SH-SY5Y (cell line): ENCODE measurements around the gene TAF10.

Experiments used
- GATA2 ChIP-seq: IDR thresholded peaks from 2 replicates; pipeline ENCODE4 v1.6.1; 2011; ENCODE audit warnings: mild to moderate bottlenecking, low read depth, low read length
- GATA3 ChIP-seq: IDR thresholded peaks from 2 replicates; pipeline ENCODE4 v1.6.1; 2011; ENCODE audit warnings: low read depth, mild to moderate bottlenecking, low read length, moderate library complexity

GRCh38 chr11:6602096-6602940 is 9.7 kb downstream of the TAF10 start:
- no peak for TF ChIP-seq GATA2
- TF ChIP-seq GATA3 = no peak
